Middle frontal gyrus (tissue), 1 donor: Measurements from ENCODE around the gene GJA5.
"Not testable (repeated sequence)": the region's sequence is repeated elsewhere in the genome, so short reads cannot be mapped to it uniquely, and the experiment has no call there.

ENCODE experiments used
- DNase-seq: peaks from one replicate; pipeline ENCODE4 v3.0.0-alpha.2; 2015; ENCODE audit warnings: low spot score; ENCODE audit errors: extremely low spot score

GJA5 gene

GRCh38 chr1:147762233-147763024, 2.0 kb upstream of the GJA5 start:
- no peak for DNase-seq

- no peak for DNase-seq
Observed at GRCh38 chr1:147758379-147759100, 1.9 kb downstream of the GJA5 start.

- no peak for DNase-seq
Observed at GRCh38 chr1:147757015-147757990, 3.1 kb downstream of the GJA5 start.

GRCh38 chr1:147756341-147756740, 4.1 kb downstream of the GJA5 start:
- no peak for DNase-seq

- no peak for DNase-seq
Observed at GRCh38 chr1:147754661-147755060, 5.7 kb downstream of the GJA5 start.

GRCh38 chr1:147753081-147753480, 7.3 kb downstream of the GJA5 start:
- DNase-seq = no peak

- no peak for DNase-seq
Observed at GRCh38 chr1:147752511-147752910, 7.9 kb downstream of the GJA5 start.

GRCh38 chr1:147751346-147751745, 9.1 kb downstream of the GJA5 start:
- no peak for DNase-seq

GRCh38 chr1:147750618-147751217, 9.7 kb downstream of the GJA5 start:
- DNase-seq = no peak

- DNase-seq = no peak
Observed at GRCh38 chr1:147749792-147750191, 10.6 kb downstream of the GJA5 start.

GRCh38 chr1:147748676-147749350, 11.6 kb downstream of the GJA5 start:
- no peak for DNase-seq

GRCh38 chr1:147747966-147748365, 12.4 kb downstream of the GJA5 start:
- DNase-seq = no peak

- DNase-seq = no peak
Observed at GRCh38 chr1:147745271-147745670, 15.1 kb downstream of the GJA5 start.

GRCh38 chr1:147741065-147741464, 19.3 kb downstream of the GJA5 start:
- no peak for DNase-seq

GRCh38 chr1:147740391-147740790, 20.0 kb downstream of the GJA5 start:
- DNase-seq = no peak

GRCh38 chr1:147738739-147739476, 21.5 kb downstream of the GJA5 start:
- no peak for DNase-seq

GRCh38 chr1:147738129-147738528, 22.3 kb downstream of the GJA5 start:
- no peak for DNase-seq

GRCh38 chr1:147736883-147737282, 23.5 kb downstream of the GJA5 start:
- no peak for DNase-seq

GRCh38 chr1:147735423-147735822, 25.0 kb downstream of the GJA5 start:
- DNase-seq = no peak

GRCh38 chr1:147734291-147734841, 26.0 kb downstream of the GJA5 start:
- not testable (repeated sequence) for DNase-seq
